Central memory CD4-positive, alpha-beta T cell (primary cell): ENCODE data around the gene ATP1A4.
"Not testable (repeated sequence)": the region's sequence is repeated elsewhere in the genome, so short reads cannot be mapped to it uniquely, and the experiment has no call there.

ENCODE experiments used
- DNase-seq: peaks from one replicate; pipeline ENCODE4 v3.0.0; 2022
- total RNA-seq, 3 experiments: gene quantifications; one replicate each; lab custom pipeline; 2026; lab: John Stamatoyannopoulos, UW

ATP1A4 gene
- total RNA-seq: 0 reads per million in 3 experiments

- DNase-seq: no peak
Measured at GRCh38 chr1:160151303-160151702, at the start of gene ATP1A4. Gene ATP1A4, plus strand, starts transcription at chr1:160151603. Its CDS starts 438 bp downstream, at chr1:160152041.

GRCh38 chr1:160101717-160102522, 49.5 kb upstream of the ATP1A4 start:
- DNase-seq: no peak

GRCh38 chr1:160103658-160104408, 47.6 kb upstream of the ATP1A4 start:
- no peak for DNase-seq

- no peak for DNase-seq
Measured at GRCh38 chr1:160104486-160104885, 46.9 kb upstream of the ATP1A4 start.

DNA sequence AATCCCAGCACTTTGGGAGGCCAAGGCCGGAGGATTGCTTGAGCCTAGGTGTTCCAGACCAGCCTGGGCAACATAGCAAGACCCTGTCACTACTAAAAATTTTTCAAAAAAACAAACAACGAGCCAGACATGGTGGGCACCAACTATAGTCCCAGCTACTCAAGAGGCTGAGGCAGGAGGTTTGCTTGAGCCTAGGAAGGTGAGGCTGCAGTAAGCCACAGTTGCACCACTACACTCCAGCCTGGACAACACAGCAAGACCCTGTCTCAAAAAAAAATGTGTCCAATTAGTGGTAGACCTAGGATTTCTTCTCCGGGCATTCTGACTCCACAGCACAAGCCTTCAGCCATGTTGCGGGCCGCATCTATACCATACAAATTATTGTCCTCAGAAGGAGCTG, 46.2 kb upstream of the ATP1A4 start:
- DNase-seq: no peak

GRCh38 chr1:160107512-160107911, 43.9 kb upstream of the ATP1A4 start:
- no peak for DNase-seq

DNA sequence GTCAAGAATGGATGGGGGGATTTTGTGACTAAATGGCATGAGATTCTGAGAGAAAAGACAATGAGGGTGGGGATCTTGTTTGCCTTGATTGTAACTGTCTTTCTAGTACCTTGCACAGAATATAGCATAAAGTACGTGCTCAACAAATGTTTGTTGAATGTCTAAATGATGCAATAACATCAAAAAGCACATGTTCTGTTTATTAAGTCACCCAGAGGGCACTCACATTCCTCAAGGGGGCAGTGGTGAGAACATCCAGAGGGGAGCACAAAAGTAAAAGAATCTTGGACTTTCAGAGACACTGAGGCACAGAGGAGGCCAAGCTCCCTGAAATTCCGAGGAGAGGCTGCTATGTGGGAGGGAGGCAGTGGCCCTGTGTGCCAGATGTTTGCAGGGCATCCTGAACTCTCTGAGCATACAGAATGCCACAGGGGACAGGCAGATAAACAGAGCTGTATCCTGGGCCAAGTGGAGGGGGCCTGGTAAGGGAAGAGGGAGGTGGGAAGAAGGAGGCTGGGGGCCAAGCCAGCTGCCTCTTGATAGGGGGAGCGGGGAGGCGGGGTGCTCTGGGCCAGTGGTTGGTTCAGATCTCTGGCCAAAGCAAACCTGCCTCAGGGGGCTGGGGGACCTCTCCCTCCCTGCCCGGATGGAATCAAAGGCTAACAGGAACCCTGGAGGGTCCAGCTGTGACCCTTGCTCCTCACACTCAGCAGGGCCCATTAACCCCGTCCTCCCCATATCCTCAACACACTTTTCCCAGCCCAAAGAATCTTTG, 42.3 kb upstream of the ATP1A4 start:
- DNase-seq: no peak

DNA sequence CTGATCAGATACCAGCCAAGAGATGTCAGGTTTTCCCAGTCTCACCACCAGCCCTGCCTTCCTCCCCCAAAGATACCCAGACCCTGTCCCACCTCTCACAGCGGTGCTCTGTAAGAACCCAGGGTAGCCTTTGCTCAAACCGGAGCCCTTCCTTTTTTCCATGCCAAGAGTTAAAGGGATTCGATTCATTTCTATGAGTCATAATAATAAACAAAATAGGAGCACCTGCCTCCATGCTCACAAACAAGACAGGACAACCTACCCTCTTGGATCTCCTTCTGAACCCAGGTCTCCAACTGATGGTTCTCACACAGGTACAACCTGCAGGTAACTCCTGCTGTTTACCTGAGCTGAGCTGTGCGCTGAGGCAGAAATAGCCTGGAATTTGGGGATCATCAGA, 41.7 kb upstream of the ATP1A4 start:
- DNase-seq: no peak

DNA sequence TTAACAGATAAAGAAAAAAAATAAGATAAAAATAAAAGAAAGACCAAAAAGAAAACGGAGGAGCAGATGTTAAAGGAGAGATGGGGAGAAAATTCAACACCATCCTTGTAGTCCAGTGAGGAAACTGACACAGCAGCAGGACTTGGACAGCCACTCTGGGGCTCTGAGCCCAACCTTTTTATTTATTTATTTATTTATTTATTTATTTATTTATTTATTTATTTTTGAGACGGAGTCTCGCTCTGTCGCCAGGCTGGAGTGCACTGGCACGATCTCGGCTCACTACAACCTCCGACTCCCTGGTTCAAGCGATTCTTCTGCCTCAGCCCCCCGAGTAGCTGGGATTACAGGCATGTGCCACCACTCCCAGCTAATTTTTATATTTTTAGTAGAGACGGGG, 39.9 kb upstream of the ATP1A4 start:
- not testable (repeated sequence) for DNase-seq

DNA sequence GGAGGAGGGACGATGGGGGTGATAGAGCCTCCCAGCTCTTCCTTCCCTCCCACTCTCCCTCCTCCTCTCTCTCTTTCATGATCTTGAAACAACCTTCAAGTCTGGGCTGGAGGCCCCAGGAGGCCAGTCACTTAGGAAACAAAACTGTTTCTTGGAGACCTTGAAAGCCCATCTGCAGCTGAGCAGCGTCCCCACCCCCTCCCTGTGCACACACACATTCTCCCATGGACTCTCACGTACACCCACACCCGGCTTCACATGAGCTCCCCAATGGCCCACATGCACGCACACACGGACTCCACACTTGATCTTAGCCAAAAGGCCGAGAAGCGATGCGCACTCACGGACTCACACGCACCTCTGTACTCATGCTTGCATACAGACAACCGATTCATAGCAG, 39.0 kb upstream of the ATP1A4 start:
- no peak for DNase-seq

DNA sequence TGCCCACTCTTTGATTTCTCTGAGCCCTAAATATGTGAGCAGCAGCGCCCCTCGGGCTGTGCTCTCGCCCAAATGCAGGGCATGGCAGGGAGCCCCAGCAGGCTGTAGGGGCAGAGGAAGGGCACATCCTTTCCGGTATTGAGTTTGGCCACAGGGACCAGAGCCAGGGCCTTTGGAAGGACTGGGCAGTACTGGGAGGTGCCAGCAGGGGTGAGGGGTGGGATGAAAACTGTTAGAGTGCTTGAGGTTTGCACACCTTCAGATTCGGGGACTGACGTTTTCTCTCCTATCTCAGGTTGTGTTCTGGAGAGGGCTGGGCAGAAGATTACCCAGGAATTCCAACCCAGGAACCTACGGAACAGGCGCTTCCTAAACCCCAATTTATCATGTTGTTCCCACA, 38.0 kb upstream of the ATP1A4 start:
- DNase-seq: no peak

- no peak for DNase-seq
Measured at GRCh38 chr1:160114085-160114484, 37.3 kb upstream of the ATP1A4 start.

DNA sequence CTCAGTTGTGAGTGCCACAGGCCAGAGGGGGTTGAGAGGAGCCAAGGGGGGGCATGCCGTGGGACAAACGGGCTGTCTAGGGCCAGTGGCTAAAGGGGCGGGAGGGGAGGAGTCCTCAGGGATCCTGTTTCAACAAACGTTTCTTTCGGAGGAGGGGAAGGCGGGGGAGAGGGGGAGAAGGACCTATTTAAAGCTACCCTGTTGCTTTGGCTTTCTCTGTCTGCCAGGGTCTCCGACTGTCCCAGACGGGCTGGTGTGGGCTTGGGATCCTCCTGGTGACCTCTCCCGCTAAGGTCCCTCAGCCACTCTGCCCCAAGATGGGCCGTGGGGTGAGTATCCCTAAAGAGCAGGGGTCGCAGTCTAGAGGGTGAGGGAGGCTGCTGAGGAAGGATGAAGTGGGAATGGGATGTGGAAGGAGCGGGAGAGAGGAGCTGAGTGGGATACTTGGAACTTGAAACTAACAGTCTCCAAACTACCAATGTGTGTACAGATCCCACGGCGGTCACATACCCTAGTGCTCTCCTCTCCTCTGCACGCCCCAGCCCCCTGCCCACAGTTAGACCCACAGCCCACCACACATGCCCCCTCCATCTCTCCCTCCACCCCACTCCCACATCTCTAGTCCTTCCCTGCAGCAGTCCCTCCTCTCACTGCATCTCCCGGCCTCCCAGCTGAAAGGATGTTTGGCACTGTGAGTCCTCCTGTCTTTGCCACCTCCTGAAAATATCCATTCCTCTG, 35.7 kb upstream of the ATP1A4 start, which contains the start of gene ATP1A2:
Gene ATP1A2 (plus strand): TSS at position 215 of the 738 bp plus-strand sequence. CDS start 103 bp downstream, at position 318.
- DNase-seq: no peak

DNA sequence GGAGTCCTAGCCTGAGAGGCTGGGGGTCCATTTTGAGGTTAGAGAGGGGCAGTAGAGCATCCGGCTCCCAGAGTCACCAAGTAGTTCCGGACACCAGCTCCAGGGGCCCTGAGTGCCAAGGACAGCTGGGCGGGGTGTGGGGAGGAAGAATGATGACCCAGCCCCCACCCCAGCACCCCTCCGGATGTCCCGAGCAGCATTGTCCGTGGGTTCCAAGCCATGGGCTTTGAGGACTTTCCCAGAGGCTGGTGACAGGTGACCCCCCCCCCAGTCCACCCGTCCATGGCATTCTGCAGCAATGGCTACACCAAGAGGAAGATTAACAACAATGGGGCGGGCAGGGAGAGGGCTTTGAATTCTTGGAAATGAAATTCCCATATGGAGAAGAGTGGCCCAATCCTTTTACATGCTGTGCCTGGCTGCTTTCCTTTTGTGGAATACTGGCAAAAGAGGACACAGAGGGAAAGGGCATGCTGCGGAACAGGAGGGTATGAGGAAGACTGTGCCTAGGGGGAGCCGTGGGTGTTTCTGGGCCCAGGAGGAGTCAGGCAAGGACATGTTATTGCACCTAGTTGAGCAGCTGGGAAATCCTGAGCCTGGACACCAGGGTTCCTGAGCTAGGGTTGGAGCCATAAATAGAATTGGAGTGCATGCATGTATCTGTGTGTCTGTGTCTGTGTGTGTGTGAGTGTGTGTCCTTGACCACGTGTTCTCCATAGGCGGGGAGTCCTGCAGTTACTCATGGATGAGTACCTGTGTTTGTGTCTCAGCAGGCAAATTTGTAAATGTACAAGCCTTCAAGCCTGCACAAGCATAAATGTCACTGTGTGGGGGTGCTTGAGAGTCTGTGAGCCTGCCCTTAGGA, 34.9 kb upstream of the ATP1A4 start:
- no peak for DNase-seq

DNA sequence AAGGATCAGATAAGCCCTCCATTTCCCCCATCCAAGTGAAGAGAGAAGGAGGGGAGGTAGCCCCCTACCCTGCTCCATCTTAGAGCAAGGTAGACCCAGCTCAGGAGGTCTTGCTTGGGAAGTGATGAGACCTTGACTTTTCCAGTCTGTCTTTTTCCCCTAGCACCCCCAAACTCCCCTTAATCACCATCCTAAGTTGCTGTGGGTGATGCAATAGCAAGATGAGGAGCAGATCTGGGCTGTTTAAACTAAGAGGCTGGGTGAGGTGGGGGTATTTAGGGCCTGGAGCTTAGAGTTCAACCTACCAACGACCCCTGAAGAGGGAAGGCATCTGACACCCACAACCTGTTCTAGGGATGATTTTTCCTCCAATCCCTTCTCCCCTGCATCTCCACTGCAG, 34.1 kb upstream of the ATP1A4 start:
- no peak for DNase-seq

GRCh38 chr1:160117709-160118183, 33.7 kb upstream of the ATP1A4 start:
- DNase-seq: no peak

GRCh38 chr1:160118928-160119327, 32.5 kb upstream of the ATP1A4 start:
- no peak for DNase-seq

- DNase-seq: no peak
Measured at GRCh38 chr1:160120797-160121196, 30.6 kb upstream of the ATP1A4 start.

DNA sequence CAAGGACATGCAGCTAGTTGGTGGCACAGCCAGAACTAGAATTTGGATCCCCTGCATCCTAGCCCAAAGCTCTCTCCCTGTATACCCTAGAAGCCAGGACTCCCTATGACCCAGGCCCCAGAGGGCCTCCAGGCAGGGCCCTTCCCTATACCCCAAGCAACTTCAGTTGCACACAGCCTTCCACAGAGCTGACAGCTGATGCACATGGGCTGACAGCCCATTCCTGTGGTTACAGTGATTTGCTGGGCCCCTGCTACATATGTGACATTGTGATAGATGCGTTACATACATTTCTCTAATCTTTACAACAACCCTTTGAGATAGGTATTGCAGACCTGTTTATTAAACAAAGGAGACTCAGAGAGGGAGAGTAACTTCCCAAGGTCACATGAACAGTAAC, 30.0 kb upstream of the ATP1A4 start:
- DNase-seq: no peak

DNA sequence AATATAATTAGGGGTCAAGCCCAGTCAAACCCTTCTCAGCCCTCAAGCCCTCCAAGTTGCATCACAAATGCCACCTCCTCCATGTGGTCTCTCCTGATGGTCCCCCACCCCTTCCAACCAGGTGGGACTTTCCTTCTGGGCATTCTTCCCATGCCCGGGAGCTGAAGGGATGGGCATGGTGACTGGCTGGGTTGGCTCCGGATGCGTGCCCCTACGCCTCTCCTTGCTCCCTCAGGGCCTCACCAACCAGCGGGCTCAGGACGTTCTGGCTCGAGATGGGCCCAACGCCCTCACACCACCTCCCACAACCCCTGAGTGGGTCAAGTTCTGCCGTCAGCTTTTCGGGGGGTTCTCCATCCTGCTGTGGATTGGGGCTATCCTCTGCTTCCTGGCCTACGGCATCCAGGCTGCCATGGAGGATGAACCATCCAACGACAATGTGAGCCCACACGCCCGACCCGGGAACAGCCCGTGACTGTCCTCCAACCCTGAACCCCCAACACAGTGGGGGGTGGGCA, 28.4 kb upstream of the ATP1A4 start:
- no peak for DNase-seq

GRCh38 chr1:160123726-160124125, 27.7 kb upstream of the ATP1A4 start:
- no peak for DNase-seq
